ENCODE data around the gene RGMA. TPM values are rescaled to one million over a fixed set of nuclear protein-coding genes. Genes with fewer than 3 reads are reported as not detected.

RGMA gene
- polyA plus RNA-seq, 1 donor from 2014 or later, result 9.5 TPM

- no peak for TF ChIP-seq POLR2AphosphoS5 (IDR thresholded peaks at IDR 0.05)
- TF ChIP-seq EZH2 (IDR thresholded peaks at IDR 0.05; ENCODE audit: borderline replicate concordance, insufficient read depth, low read length, poor library complexity, severe bottlenecking), result no peak
- no peak for TF ChIP-seq TAF1 (IDR thresholded peaks at IDR 0.05; ENCODE audit: low read depth)
- TF ChIP-seq REST (IDR thresholded peaks at IDR 0.05; ENCODE audit: borderline replicate concordance), result no peak
- TF ChIP-seq SMC3 (conservative IDR thresholded peaks at IDR 0.05; ENCODE audit: poor library complexity), result no peak
- no peak for TF ChIP-seq MXI1 (conservative IDR thresholded peaks at IDR 0.05; ENCODE audit: poor library complexity, severe bottlenecking)
- no peak for TF ChIP-seq EP300 (conservative IDR thresholded peaks at IDR 0.05; ENCODE audit: poor library complexity, severe bottlenecking)
- TF ChIP-seq, protein P1, sequence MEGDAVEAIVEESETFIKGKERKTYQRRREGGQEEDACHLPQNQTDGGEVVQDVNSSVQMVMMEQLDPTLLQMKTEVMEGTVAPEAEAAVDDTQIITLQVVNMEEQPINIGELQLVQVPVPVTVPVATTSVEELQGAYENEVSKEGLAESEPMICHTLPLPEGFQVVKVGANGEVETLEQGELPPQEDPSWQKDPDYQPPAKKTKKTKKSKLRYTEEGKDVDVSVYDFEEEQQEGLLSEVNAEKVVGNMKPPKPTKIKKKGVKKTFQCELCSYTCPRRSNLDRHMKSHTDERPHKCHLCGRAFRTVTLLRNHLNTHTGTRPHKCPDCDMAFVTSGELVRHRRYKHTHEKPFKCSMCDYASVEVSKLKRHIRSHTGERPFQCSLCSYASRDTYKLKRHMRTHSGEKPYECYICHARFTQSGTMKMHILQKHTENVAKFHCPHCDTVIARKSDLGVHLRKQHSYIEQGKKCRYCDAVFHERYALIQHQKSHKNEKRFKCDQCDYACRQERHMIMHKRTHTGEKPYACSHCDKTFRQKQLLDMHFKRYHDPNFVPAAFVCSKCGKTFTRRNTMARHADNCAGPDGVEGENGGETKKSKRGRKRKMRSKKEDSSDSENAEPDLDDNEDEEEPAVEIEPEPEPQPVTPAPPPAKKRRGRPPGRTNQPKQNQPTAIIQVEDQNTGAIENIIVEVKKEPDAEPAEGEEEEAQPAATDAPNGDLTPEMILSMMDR (IDR thresholded peaks at IDR 0.05; ENCODE audit: poor library complexity, severe bottlenecking), result no peak
- no peak for TF ChIP-seq RAD21 (conservative IDR thresholded peaks at IDR 0.05)
- H3K27me3 ChIP-seq (ENCODE audit: insufficient read depth, low read depth, low read length), result no peaks in the 10 kb centered on the region
- no peak overlapping the region for H3K4me3 ChIP-seq (ENCODE audit: low read length)
- no peaks in the 10 kb centered on the region for H4K20me1 ChIP-seq (ENCODE audit: insufficient read depth)
- no peak overlapping the region for H2AFZ ChIP-seq (ENCODE audit: low read depth, low read length)
- H3K36me3 ChIP-seq (ENCODE audit: insufficient read depth, low read length), result no peaks in the 10 kb centered on the region
- H3K27ac ChIP-seq (ENCODE audit: low read length), result no peak overlapping the region
- no peak overlapping the region for H3K9ac ChIP-seq (ENCODE audit: low read length)
- H3K4me2 ChIP-seq (ENCODE audit: low read length), result no peak overlapping the region
- H3K79me2 ChIP-seq (replicated peaks; ENCODE audit: insufficient read depth, low read length), result peaks cover 99% of the 10 kb centered on the region
- no peaks in the 10 kb centered on the region for H3F3A ChIP-seq (ENCODE audit: insufficient read depth, low read length, poor library complexity, severe bottlenecking)
- no peaks in the 10 kb centered on the region for H3K9me3 ChIP-seq (ENCODE audit: low read length)
- H3K9me2 ChIP-seq (ENCODE audit: insufficient read depth, low read length), result no peaks in the 10 kb centered on the region
Observed at GRCh38 chr15:93074599-93074998, 14.4 kb downstream of the RGMA start.

- Histone ChIP-seq H4K20me1 (ENCODE audit: insufficient read depth) (no peaks in the 10 kb centered on the region), H3K79me2 (replicated peaks; ENCODE audit: insufficient read depth, low read length) (peaks cover 97% of the 10 kb centered on the region), H3F3A (ENCODE audit: insufficient read depth, low read length, poor library complexity, severe bottlenecking) (no peaks in the 10 kb centered on the region), H2AFZ (ENCODE audit: low read depth, low read length) (peak overlapping the region; percentile 45), H3K4me2 (ENCODE audit: low read length) (peak overlapping the region; percentile 44), H3K27me3 (ENCODE audit: insufficient read depth, low read depth, low read length) (no peaks in the 10 kb centered on the region), H3K36me3 (ENCODE audit: insufficient read depth, low read length) (no peaks in the 10 kb centered on the region), H3K9me2 (ENCODE audit: insufficient read depth, low read length) (no peaks in the 10 kb centered on the region), H3K9ac (ENCODE audit: low read length) (peak overlapping the region; percentile 80), H3K9me3 (ENCODE audit: low read length) (no peaks in the 10 kb centered on the region), H3K27ac (ENCODE audit: low read length) (peak overlapping the region; percentile 45), H3K4me3 (ENCODE audit: low read length) (peak overlapping the region; percentile 90)
- TF ChIP-seq, protein P1 (IDR thresholded peaks at IDR 0.05; ENCODE audit: poor library complexity, severe bottlenecking), result peak; percentile 37
- no peak for TF ChIP-seq RAD21 (conservative IDR thresholded peaks at IDR 0.05)
Observed at GRCh38 chr15:93073465-93073952, 15.5 kb downstream of the RGMA start.

Data from neural cell (in vitro differentiated cells).